Peyer's patch (tissue), 4 donors: ENCODE results near the gene TBATA.

Source experiments
- POLR2A ChIP-seq, 2 donors: fragments of 450-650 bp; IDR thresholded peaks; one replicate each; pipeline ENCODE4 v1.5.1; 2017; ENCODE audit warnings: antibody characterized with exemption in 2 of 2, mild to moderate bottlenecking in 2 of 2, moderate library complexity in 2 of 2
- TF ChIP-seq, protein P1 (sequence below), 6 experiments: fragments of 450-650 bp in 4 of 6; fragments of 200-600 bp in 2 of 6; sonication (generic) in 1 of 6; IDR thresholded peaks; one replicate each; pipeline ENCODE4 v1.5.1; 2017 to 2019; ENCODE audit warnings: antibody characterized with exemption in 6 of 6, mild to moderate bottlenecking in 3 of 6, moderate library complexity in 1 of 6

DNA sequence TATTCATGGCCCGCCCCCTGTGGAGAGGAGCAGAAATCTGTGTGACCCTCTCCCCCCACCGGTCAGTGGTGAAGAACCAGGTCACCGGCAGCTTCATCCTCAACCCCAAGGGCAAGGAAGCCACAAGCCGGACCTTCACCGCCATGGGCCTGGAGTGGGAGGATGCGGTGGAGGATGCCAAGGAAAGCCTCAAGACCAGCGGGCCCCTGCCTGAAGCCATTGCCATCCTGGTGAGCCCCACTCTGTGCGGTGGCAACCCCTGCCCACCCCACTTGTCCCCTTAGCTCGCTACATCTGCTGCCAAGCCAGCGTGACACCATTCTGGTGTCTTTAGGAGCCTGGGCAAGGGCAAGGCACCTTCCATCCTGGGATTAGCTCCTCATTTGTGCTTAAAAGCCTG lies 35.4 kb downstream of the TBATA start:
- TF ChIP-seq, protein P1, sequence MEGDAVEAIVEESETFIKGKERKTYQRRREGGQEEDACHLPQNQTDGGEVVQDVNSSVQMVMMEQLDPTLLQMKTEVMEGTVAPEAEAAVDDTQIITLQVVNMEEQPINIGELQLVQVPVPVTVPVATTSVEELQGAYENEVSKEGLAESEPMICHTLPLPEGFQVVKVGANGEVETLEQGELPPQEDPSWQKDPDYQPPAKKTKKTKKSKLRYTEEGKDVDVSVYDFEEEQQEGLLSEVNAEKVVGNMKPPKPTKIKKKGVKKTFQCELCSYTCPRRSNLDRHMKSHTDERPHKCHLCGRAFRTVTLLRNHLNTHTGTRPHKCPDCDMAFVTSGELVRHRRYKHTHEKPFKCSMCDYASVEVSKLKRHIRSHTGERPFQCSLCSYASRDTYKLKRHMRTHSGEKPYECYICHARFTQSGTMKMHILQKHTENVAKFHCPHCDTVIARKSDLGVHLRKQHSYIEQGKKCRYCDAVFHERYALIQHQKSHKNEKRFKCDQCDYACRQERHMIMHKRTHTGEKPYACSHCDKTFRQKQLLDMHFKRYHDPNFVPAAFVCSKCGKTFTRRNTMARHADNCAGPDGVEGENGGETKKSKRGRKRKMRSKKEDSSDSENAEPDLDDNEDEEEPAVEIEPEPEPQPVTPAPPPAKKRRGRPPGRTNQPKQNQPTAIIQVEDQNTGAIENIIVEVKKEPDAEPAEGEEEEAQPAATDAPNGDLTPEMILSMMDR (IDR thresholded peaks at IDR 0.05) = no peak
- TF ChIP-seq POLR2A (IDR thresholded peaks at IDR 0.05) = no peak
